A204.1 (cell line): ENCODE results near the gene CCDC30.
"Not testable (repeated sequence)": the region's sequence is repeated elsewhere in the genome, so short reads cannot be mapped to it uniquely, and the experiment has no call there.

Source experiments
- FAIRE-seq: peaks from 2 replicates; lab custom pipeline; 2012; peaks lifted over from hg19 to GRCh38; lab: Jason Lieb, UNC

The CCDC30 gene

DNA sequence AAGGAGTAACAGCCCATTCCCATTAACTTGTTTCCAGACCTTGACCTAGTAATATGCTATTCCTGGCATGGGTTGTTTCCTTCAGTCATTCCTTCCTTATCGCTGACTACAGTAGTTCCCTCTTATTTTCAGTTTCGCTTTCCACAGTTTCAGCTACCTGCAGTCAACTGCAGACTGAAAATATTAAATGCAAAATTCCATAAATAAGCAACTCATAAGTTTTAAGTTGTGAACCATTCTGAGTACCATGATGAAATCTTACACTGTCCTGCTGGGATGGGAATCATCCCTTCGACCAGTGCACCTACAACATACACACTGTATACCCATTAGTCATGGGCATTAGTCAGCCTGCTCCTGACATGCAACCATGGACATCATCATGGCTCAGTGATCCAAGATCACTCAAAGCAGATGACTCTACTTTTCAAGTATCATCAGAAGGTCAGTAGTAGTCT lies 66.7 kb downstream of the CCDC30 start:
- FAIRE-seq, result peak; percentile 85

DNA sequence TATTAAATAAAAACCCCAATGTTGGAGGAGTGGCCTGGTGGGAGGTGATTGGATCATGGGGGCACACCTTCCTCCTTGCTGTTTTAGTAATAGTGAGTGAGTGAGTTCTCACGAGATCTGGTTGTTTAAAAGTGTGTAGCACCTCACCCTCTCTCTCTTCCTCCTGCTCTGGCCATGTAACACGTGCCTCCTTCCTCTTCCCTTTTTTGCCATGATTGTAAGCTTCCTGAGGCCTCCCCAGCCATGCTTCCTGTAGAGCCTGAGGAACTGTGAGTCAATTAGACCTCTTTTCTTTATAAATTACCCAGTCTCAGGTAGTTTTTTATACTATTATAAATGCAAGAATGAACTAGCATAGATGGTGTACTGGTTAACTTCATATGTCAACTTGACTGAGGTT lies 68.0 kb downstream of the CCDC30 start:
- FAIRE-seq, result no peak

DNA sequence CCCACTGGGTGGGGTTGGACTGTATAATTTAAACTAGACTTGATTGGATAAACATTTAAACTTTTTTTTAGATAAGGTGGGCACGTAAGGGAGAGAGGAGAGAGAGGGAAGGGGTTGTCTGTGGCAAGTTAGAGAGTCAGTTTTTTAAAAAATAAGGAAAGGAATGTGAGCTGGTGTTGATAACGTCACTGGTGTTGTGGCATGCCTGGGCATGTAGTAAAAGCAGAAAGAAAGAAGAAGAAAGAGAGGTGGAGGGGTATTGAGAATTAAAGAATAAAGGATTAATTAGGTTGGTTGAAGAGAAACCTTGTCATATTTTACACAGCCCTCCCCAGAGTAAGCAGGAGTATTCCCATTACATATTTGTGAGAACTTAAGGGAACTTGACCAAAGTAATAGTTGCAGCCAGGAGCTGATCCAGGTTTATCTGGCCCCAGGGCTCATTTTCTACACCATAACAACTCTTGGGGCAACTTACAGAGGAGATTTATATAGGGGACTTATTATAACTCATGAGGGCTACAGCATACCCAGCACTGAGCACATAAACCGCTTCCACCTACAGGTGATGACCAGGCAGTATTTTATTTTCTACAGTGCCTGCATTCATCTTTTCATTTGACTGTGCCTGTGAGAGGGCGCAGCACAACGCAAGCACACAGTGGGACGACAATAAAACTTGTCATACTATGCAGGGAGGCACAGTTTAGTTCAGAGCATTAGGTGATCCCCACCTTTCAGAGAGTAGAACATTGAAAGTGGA lies 70.2 kb downstream of the CCDC30 start:
- FAIRE-seq, result no peak

DNA sequence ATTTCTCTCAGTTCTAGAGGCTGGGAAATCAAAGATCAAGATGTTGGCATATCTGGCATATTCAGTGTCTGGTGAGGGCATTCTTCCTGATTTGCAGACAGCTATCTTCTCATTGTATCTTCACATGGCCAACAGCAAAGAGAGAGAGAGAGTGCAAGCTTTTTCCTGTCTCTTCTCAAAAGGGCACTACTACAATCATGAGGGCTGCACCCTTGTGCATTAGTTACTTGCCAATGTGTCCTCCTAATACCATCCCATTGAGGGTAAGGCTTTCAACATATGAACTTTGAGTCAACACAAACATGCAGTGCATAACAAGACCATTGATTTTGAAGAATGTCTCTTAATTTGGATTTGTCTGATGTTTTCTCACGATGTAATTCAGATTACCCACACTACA lies 78.0 kb downstream of the CCDC30 start:
- no peak for FAIRE-seq

DNA sequence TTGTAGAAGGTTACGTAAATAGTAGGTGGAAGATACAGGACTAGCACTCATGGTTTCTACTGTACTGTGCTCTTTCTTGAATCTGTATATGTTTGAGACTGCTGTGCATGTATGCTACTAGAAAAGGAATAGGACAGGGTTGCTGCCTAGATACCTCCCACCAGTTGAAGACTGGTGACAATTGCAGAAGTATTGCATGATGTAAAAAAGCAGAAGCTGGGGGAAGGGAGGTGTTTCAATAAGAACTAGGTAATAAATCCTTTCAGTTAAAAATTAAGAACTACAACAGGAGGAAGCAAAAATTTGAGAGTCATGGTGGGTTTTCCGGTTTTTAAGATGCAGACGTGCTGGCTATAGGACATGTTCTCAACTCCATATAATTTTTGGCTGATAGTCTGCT lies 88.1 kb downstream of the CCDC30 start:
- FAIRE-seq, result no peak

DNA sequence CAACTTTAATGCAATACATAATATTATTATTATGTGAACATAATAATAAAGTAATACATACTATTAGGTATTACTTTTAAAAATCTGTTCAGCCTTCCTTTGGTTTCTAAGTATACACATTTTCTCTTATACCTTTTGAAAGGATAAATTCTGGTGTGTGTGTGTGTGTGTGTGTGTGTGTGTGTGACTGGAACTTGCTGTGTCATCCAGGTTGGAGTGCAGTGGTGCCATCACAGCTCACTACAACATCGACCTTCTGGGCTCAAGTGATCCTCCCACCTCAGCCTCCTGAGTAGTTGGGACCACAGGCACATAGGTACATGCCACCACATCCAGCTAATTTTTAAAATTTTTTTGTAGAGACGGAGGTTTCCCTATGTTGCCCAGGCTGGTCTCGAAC lies 88.5 kb downstream of the CCDC30 start:
- no peak for FAIRE-seq

DNA sequence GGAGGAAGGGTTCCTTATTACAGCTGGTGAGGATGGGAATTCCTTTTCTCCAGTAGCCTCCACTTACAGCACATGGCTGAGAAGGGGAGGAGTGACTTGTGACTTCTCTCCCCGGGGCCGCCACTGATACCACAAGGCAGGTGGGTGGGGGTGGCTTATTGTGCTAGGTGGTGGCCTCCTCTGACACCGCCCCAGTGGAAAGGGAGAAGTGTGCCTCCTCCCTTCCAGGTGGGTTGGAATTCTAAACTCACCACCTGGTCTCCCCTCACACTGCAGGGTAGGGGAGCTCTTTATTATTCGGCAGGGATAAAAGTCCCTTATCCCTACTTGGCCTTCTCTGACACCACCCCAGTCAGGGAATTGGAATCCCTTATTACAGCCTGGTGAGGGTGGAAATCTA lies 89.5 kb downstream of the CCDC30 start:
- FAIRE-seq, result no peak

DNA sequence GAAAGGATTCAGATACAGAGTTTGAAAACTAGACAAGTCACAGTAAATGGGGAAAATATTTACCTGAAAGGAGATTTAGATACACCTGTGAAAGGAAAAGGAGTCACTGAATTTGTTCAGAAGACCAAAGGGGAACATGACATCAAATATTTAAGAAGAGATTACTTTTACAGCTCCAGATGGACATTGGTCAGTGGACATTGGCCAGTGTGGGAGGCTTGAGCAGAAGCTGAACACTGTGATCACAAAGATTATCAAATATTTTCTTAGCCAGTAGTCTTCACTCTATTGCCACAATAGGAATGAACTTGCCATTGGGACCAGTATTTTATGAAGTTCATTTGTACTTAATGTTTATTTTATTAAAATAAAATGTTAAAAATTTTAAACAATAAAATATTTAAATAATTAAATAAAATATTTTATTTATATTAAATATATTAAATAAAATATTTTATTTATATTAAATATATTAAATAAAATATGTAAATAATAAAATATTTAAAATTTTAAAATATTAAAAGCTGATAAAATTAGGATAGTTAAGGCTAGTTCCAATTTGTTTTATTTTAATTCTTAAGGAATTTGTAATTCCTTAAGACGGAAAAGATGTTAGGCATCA lies 94.3 kb downstream of the CCDC30 start:
- peak; percentile 99 for FAIRE-seq

DNA sequence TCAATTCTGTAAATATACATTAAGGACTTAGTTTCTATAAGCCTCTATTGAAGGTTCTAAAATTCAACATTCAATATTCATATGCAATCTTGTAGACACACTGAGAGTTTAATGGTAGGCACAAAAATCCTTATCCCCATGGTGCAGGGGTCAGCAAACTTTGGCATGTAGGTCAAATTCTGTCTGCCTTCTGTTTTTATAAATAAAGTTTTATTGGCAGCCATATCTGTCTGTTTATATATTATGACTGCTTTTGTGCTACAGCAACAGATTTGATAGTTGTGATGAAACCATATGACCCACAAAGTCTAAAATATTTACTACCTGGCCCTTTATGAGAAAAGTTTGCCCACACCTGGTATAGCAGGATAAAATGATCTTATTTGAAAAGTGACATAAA lies 104.0 kb downstream of the CCDC30 start:
- FAIRE-seq, result no peak

DNA sequence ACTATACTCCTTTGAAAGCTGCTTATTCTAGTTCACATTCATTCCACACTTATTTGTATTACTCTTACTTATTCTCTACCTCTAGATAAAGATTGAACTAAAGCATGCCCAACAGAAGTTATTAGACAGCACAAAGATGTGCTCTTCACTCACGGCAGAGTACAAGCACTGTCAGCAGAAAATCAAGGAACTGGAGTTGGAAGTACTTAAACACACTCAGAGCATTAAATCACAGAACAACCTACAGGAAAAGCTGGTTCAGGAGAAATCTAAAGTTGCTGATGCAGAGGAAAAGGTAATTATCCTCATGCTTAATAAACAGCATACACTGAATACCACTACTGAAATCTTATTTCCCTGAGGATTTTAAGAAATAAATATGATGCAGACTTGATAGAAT lies 113.8 kb downstream of the CCDC30 start:
- no peak for FAIRE-seq

DNA sequence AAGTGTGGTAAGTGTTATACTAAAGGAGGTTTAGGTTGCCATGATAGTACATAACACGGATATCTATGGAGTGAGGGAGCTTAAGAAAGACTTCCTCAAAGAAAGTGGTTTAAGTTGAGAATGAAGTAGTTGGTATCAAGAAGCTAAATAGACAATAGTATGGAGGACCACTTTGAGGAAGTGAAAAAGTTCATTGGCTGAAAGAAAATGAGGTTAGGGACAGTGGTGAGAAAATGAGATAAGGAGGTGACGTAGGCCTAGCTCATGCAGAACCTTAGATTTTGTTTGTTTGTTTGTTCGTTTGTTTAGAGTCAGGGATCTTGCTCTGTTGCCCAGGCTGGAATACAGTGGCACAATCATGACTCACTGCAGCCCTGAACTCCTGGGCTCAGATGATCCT lies 122.9 kb downstream of the CCDC30 start:
- no peak for FAIRE-seq

DNA sequence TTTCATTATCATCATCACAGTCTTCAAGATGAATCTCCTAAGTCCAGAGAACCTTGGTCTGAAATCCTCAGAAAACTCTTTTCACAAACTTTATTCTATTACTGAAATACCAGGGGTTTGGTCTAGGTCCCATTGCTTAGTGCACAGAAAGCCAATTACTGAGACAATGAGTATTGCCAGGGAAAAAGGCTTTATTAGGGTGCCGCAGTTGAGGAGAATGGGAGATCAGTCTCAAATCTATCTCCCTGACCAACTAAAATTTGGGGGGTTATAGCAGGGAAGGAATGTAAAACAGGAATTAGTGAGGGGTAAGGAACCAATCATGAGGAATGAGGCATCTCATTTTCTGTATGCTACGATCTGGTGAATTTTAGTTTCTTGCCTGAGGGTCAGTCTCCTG lies 124.7 kb downstream of the CCDC30 start:
- no peak for FAIRE-seq

DNA sequence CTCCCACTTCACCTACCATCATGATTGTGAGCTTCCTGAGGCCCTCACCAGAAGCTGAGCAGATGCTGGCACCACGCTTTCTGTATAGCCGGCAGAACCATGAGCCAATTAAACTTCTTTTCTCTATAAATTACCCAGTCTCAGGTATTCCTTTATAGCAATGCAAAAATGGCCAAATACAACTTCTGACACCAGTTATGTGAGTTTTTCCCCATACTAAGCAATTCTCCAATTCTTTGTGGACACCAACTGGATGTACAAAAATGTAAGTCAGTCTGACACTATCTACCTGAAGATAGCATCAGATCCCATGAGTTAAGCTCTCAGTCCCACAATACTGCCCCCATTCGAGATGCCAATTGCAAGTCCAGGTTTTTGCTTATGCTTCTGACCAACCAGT lies 129.7 kb downstream of the CCDC30 start:
- no peak for FAIRE-seq

DNA sequence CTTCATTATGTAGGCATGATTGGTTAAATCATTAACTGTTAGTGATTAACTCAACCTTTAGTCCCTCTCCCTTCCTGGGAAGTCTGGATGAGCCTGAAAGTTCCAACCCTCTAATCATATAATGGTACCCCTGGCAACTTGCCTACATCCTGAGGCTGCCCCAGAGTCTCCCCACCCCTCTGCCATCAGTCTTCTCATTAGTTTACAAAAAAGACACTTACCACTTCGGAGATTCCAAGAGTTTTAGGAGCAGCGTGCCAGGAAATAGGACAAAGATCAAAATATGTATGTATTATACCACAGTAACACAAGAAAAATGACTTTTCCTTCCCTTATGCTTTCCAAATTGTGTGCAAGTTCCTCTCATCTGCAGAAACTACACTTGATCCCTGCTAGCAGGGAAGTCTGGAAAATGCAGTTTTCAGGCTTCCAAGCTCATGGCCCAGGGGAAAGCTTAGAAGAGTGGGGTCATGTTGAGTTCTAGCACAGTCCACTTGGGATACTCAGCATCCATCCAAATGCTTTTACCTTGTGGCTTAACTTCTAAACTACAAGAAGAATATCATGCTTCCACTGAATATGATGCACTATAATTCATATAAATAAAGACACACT lies 130.5 kb downstream of the CCDC30 start:
- no peak for FAIRE-seq

DNA sequence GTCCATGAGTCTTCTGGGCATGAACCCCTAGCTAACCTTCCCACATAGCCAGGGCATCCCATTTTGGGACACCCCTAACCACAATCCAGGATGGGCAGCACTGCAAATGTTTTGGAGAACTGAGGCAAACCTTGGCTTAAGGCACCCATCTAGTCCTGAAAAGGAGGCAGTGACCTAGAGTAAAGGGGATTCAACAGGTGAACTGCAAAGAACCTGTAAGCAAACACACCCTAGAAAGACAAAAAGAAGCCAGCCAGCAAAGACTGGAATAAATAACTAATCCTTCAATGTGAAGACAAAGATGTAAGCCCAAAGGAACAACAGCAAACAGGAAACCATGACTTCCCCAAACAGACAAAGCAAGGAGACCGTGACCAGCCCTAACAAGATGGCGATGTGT lies 138.4 kb downstream of the CCDC30 start:
- FAIRE-seq, result no peak

DNA sequence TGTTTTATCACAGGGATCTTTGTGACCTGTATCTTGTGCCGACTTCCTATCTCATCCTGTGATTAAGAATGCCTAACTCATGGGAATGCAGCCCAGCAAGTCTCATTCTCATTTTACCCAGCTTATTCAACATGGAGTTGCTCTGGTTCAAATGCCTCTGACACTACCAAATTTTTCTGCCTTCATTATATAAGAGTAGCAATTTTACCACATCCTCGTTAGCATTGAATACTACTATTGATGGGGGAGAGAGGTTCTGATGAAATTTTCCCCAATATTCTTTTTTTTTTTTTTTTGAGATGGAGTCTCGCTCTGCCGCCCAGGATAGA lies 150.7 kb downstream of the CCDC30 start:
- no peak for FAIRE-seq

DNA sequence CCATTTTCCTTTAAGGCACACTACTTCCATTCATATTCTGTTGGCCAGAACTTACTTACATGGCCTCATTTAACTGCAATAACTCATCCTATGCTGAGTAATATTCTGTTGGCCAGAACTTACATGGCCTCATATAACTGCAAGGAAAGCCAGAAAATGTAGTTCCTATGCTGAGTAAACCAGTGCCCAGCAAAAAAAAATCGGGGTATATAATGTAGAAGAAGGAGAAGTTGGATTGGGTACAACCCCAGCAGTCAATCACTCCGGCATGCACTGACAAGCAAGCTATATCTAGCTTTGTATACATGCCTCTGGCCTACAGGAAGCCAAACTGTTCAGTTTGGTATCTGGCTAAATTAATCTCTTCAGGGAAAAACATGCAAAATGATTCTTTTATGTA lies 155.8 kb downstream of the CCDC30 start:
- FAIRE-seq, result no peak

DNA sequence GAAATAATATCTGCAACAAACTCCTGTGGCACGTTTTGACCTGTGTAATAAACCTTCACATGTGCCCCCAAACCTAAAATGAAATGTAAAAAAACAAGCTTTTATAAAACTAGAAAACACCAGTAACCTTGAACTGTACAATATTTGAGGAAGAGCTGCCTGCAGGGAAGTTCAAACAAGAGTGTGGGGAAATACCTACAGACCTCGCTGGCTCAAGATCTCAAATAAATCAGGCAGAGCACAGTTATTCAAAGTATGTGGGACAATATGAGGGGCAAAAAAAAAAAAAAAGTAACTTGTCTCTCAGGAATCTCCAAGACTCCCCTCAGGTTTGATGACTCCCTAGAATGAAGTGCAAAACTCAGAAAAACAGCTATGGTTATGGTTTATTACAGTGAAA lies 157.2 kb downstream of the CCDC30 start:
- no peak for FAIRE-seq

DNA sequence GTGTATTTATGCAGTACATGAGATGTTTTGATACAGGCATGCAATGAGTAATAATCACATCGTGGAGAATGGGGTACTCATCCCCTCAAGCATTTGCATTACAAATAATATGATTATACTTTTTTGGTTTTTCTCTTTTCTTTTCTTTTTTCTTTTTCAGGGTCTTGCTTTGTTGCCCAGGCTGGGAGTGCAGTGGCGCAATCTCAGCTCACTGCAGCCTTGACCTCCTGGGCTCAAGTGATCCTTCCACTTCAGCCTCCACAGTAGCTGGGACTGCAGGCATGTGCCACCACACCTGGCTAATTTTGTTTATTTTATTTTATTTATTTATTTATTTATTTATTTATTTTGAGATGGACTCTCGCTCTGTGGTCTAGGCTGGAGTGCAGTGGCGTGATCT lies 158.1 kb downstream of the CCDC30 start:
- FAIRE-seq, result not testable (repeated sequence)

DNA sequence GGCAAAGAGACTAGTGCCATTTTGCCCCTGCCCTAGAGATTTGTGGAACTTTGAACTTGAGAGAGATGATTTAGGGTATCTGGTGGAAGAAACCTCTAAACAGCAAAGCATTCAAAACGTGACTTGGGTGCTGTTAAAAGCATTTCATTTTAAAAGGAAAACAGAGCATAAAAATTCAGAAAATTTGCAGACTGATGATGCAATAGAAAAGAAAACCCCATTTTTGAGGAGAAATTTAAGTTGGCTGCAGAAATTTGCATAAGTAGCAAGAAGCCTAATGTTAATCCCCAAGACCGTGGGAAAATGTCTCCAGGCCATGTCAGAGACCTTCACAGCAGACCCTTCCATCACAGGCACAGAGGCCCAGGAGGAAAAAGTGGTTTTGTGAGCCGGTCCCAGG lies 164.1 kb downstream of the CCDC30 start:
- not testable (repeated sequence) for FAIRE-seq

DNA sequence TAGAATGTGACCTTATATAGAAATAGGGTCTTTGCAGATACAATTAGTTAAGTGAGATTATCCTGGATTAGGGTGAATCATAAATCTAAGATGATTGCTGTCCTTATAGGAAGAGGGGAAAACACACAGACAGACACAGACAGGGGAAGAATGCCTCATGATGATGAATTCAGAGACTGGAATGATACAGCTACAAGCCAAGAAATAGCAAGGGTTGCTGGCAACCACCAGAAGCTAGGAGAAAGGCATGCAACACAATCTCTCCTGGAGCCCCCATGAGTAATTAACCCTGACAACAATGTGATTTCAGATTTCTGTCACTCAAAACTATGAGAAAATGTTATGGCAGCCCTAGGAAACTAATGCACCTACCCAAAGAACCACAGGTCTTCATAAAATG lies 176.0 kb downstream of the CCDC30 start:
- no peak for FAIRE-seq

DNA sequence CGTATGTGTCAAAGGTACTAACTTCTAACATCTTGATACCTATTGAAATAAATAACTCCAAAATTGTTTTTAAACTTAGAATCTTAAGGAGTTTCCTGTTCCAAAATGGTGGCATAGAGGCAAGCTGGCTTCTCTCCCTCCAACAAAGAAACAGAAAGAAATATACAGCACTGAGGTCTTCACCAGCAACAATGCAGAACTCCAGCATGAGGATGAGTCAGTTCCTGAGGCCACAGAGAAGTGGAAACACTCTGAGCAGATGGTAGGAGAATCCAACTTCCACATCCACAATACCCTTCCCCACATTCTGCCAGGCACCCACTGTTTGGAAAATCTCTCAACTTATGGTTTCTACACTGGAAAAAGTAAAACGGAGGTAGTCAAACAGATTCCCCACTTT lies 183.0 kb downstream of the CCDC30 start:
- FAIRE-seq, result no peak

DNA sequence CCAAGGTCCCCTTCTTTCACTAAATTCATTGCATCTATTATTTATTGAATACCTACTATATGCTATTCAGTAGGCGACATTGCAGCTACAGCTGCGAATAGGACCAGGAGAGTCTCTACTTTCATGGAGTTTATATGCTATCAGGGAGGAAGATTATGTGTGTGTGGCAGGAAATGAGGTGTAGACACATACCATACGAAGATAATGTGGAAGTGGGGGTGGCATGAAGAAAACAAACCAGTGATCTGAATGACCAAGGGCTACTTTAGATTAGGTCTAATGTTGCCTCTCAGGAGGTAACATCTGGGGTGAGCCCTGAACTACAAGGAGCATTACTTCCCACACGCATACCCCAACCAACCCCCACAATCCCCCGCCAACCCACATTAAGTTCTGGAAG lies 194.1 kb downstream of the CCDC30 start:
- no peak for FAIRE-seq
